NCI-H526 treated with DMSO at 0.1 percent for 48 hours (cell line): ENCODE results near the gene SCAPER.
A peak's percentile ranks its signal among the peaks of the same experiment; 100 is the strongest.
"Not testable (repeated sequence)": the region's sequence is repeated elsewhere in the genome, so short reads cannot be mapped to it uniquely, and the experiment has no call there.

ENCODE experiments used
- DNase-seq: peaks from one replicate; lab custom pipeline; 2025; lab: John Stamatoyannopoulos, UW

SCAPER gene

DNA sequence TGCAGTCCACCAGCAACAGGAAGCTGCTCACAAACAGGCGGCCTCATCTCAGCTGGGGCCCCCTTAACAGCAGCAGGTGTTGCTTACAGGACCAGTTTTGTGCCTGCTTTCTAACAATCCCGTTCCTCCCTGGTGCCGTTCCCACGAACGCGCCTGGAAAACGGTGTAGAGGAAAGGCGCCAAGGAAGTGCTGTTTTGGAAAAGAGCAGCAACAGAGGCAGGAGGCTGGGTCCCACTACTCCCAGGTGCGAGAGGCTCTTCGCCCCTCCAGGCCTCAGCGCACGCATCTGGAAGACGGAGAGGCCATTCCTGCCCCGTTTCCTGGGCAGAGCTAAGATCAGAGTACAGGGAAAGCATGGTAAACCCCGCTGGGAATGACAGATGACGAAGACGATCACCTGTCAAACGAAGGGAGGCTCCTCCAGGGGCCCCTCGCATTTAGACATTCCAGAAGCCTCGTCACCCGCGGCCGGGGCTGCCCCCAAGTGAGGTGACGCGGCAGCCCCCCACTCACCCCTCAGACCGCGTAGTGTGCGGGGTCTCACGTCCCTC, 603 bp downstream of the SCAPER start:
- peak; percentile 47 for DNase-seq

DNA sequence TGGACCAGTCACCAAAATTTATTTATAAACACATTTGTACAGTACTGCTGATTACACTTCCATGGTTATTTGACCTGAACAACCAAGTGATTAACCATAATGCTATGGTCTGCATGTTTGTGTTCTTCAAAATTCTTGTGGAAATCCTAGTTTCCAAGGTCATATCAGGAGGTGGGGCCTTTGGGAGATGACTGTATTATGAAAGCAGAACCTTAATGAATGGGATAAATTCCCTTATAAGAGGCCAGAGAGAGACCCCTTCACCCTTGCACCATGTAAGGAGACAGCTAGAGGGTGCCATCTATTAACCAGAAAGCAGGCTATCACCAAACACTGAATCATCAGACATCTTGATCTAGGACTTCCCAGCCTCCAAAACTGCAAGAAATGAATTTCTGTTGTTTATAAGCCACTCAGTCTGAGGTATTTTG, 1.9 kb downstream of the SCAPER start:
- DNase-seq, result peak; percentile 21

DNA sequence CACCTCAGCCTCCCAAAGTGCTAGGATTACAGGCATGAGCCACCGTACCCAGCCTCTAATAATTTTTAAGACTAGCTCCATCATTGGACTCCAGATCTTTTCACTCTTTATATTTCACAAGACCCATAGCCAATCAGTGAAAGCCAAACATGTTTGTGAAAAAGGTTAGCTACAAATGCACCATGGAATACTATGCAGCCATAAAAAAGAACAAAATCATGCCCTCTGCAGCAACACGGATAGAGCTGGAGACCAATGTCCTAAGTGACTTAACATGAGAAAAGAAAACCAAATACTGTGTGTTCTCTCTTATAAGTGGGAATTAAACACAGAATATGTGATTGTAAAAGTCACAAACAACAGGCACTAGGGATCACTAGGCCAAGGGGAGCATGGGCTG, 3.2 kb downstream of the SCAPER start:
- no peak for DNase-seq

DNA sequence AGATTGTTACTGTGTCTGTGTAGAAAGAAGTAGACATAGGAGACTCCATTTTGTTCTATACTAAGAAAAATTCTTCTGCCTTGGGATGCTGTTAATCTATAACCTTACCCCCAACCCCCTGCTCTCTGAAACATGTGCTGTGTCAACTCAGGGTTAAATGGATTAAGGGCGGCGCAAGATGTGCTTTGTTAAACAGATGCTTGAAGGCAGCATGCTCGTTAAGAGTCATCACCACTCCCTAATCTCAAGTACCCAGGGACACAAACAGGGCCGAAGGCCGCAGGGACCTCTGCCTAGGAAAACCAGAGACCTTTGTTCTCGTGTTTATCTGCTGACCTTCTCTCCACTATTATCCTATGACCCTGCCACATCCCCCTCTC, 5.2 kb downstream of the SCAPER start:
- DNase-seq, result not testable (repeated sequence)

DNA sequence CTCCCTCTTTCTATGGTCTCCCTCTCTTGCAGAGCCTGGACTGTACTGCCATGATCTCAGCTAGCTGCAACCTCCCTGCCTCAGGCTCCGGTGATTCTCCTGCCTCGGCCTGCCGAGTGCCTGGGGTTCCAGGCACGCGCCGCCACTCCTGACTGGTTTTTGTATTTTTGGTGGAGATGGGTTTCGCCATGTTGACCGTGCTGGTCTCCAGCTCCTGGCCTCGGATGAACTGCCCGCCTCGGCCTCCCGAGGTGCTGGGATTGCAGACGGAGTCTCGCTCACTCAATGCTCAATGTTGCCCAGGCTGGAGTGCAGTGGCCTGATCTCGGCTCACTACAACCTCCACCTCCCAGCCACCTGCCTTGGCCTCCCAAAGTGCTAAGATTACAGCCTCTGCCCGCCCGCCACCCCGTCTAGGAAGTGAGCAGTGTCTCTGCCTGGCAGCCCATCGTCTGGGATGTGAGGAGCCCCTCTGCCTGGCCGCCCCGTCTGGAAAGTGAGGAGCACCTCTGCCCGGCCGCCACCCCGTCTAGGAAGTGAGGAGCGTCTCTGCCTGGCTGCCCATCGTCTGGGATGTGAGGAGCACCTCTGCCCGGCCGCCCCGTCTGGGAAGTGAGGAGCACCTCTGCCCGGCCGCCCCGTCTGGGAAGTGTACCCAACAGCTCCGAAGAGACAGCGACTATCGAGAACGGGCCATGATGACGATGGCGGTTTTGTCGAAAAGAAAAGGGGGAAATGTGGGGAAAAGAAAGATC, 5.8 kb downstream of the SCAPER start:
- DNase-seq, result not testable (repeated sequence)

DNA sequence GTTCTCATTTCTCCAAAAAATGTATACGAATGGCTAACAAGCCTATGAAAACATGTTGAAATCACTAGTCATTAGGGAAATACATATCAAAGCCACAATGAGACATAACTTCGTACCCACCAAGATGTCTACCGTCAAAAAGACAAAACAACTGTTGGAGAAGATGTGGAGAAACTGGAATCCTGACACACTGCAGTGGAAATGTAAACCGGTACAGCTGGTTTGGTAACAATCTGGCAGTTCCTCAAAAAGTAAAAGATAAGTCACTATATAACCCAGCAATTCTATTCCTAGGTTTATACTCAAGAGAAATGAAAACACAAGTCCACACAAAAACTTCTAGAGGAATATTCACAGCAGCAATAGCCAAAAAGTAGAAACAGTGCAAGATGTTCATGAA, 7.0 kb downstream of the SCAPER start:
- DNase-seq, result no peak

DNA sequence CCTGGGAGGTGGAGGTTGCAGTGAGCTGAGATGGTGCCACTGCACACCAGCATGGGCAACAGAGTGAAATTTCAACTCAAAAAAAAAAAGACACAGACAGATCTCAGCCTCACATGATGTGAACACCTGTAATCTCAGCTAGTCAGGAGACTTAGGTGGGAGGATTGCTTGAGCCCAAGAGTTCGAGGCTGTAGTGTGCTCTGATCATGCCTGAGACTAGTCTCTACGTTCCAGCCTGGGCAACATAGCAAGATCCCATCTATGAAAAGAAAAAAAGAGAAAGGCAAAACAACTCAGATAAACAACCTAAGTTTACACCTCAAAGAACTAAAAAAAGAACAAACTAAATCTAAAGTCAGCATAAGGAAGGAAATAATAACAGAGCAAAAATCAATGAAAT, 11.0 kb downstream of the SCAPER start:
- no peak for DNase-seq

DNA sequence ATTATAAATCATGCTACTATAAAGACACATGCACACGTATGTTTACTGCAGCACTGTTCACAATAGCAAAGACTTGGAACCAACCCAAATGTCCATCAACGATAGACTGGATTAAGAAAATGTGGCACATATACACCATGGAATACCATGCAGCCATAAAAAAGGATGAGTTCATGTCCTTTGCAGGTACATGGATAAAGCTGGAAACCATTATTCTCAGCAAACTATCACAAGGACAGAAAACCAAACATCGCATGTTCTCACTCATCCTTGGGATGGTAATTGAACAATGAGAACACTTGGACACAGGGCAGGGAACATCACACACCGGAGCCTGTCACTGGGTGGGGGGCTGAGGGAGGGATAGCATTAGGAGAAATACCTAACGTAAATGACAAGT, 12.3 kb downstream of the SCAPER start:
- not testable (repeated sequence) for DNase-seq

DNA sequence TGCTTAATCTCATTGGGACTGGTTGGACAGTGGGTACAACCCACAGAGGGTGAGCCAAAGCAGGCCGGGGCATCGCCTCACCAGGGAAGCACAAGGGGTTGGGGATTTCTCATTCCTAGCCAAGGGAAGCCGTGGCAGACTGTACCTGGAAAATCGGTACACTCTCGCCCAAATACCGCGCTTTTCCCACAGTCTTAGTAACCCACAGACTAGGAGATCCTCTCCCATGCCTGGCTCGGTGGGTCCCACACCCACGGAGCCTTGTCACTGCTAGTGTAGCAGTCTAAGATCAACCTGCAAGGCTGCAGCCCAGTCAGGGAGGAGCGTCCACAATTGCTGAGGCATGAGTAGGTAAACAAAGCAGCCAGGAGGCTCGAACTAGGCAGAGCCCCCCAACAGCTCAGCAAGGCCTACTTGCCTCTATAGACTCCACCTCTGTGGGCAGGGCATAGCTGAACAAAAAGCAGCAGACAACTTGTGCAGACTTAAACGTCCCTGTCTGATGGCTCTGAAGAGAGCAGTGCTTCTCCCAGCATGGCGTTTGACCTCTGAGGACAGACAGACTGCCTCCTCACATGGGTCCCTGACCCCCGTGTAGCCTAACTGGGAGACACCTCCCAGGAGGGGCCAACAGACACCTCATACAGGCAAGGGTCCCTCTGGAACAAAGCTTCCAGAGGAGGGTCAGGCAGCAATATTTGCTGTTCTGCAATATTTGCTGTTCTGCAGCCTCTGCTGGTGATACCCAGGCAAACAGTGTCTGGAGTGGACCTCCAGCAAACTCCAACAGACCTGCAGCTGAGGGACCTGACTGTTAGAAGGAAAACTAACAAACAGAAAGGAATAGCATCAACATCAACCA, 17.6 kb downstream of the SCAPER start:
- DNase-seq, result not testable (repeated sequence)

DNA sequence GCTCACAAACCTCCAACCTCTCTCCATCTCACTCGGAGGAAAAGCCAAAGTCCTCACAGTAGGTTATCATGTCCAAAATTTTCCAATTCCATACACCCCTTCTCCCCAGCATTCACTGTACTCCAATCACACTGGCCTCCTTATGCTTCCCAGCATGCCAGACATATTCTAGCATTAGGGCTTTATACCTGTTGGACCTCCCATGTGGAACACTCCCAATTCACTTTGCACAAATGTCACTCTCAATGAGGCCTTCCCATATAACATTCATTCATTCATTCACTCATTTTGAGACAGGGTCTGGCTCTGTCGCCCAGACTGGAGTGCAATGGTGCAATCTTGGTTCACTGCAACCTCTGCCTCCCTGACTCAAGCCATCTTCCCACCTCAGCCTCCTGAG, 19.9 kb downstream of the SCAPER start:
- no peak for DNase-seq

DNA sequence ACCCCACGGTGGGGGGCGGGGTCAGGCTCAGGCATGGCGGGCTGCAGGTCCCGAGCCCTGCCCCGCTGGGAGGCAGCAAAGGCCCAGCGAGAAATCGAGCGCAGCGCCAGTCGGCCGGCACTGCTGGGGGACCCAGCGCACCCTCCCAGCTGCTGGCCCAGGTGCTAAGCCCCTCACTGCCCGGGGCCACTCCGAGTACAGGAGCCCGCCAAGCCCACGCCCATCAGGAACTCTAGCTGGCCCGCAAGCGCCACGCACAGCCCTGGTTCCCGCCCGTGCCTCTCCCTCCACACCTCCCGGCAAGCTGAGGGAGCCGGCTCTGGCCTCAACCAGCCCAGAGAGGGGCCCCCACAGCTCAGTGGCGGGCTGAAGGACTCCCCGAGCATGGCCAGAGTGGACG, 29.2 kb downstream of the SCAPER start:
- no peak for DNase-seq

DNA sequence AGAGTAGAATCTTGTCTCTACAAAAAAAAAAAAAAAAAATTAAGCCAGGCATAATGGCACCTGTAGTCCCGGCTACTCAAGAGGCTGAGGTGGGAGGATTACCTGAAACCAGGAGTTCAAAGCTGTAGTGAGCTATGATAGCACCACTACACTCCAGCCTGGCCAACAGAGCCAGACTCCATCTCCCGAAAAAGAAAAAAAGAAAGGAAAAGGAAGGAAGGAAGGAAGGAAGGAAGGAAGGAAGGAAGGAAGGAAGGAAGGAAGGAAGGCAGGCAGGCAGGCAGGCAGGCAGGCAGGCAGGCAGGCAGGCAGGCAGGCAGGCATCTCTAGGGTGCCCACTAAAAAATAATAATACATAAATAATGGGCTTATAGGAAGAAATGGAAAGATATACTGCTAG, 32.1 kb downstream of the SCAPER start:
- not testable (repeated sequence) for DNase-seq

DNA sequence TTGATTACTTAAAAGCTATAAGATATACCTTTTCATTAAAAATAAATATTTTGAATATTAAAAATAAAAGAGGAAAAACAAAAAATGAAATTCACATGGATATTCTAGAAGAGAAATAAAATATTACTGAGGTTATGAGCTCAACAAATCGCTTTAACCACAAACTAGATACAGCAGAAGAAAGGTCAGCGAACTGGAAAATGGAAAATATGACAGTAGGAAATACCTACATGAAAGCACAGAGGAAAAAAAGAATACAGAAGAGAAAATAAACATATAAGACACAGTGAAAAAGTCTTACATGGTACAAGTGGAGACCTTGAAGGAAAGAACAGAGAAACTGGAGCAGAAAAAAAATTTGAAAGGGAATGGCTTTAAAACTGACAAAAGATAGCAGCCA, 33.2 kb downstream of the SCAPER start:
- DNase-seq, result no peak

DNA sequence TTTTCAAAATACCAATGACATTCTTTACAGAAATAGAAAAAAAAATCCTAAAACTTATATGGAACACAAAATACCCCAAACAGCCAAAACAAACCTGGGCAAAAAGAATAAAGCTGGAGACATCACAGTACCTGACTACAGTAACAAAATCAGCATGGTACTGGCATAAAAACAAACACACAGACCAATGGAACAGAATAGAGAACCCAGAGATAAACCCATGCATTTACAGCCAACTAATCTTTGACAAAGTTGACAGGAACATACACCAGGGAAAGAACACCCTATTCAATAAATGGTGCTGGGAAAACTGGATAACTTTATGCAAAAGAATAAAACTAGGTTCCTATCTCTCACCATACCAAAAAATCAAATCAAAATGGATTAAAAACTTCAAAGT, 36.4 kb downstream of the SCAPER start:
- no peak for DNase-seq

DNA sequence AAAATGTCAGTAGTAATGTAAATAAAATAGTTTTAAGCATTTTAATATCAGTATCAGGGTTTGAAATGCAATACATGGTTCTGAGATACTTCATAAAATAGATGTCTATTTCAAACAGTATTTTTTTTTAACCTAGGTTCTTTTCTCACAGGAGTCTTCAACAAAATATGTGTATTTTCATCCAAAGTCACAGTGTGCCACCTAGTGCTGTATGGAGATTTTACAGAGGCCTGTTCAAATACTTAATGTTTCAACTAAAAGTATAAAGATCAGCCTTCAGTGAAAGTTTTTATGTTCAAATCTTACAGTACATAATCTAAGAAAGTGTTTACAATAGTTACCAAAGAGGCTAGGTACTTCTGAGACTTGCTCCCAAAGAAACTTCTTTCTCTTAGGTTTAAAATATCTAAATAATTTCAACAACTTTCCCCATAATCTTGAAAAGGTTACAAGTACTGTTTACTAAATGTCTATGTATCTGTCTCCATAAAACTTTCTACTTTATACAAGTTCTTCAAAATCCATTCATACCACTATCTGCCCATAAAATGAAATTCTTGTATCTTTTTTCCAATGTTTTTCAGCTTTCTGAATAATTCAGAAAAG, 38.3 kb downstream of the SCAPER start:
- no peak for DNase-seq

DNA sequence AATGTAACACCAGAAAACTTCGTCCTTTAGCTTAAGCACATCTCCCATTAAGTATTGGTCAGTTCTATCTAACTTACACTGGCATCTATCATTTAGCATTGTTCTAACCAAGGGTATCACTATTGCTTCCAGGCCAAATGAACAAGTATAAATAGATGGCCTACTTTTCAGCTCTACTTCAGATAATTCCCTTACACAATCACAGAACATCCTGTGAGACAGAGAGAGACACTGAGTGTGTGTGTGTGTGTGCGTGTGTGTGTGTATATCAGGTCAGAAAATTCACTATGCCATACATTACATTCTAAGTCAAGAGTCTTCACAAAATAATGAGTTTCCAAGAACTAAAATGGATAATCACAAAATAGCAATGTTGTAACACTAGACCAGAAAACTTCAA, 39.1 kb downstream of the SCAPER start:
- no peak for DNase-seq

DNA sequence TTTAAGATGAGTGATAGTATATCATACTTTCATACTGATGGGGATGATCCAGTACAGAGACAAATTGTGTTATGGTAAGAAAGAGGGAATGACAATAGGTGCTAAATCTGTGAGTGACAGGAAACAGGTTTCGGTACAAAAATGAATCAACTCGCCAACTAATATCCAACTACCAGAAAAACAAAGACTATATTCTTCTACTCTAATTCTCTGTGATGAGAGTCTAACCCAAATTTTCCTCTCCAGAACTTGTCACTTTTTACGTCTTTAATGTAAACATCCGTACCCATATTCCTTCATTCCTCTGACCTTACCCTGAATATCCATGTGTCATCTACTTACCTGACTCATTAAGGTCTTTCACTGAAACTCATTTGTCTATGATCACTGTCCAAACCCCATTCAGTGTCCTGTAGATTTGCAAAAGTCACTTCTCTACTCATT, 39.6 kb downstream of the SCAPER start:
- DNase-seq, result no peak

DNA sequence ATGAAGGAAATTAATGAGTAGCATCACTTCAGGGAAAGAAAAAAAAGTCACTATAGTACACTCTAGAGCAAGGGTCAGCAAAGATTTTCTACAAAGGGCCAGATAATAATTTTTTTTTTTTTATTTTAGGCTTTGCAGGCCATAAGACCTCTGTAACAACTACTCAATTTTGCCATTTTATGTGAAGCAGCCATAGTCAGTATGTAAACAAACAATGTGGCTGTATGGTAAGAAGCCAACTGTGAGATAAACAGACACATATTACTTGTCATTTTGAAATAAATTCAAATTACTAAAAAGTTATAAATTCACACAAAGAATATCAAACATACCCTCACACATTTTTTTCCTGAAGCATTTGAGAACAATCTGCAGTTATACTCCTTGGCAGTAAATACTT, 40.6 kb downstream of the SCAPER start:
- no peak for DNase-seq

DNA sequence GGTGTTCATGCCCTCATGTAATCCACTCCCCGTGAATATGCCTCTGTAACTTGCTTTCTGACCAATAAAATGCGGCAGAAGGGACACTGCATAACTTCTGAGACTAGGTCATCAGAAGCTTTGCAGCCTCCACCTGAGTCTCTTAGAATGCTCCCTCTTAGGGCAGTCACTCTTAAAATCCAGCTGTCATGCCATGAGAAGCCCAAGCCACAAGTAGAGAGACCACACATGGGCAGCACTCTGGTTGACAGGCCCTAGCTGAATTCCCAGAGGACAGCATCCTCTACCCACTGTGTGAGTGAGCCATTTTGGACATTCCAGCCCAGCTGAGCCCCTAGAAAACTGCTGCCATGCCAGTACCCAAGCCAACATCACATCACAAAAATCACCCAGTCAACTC, 41.4 kb downstream of the SCAPER start:
- DNase-seq, result no peak

DNA sequence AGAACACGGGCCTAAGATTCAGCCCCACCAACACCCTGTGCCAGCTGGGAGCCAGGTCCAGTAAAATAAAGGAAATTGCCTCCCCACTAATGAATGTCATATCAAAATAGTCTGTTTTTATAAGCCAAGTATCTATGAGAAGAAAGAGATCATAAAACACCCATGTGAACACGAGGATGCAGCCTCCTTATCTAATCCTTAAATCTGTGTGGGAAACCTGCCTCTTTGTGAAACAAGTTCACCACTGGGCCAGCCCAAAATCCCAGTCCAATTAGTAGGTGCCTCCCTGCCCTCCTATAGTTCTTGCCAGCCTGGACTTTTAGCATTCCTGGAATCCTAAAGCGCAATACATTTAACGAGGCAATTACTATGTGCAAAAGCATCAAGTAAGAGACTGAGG, 42.0 kb downstream of the SCAPER start:
- no peak for DNase-seq

DNA sequence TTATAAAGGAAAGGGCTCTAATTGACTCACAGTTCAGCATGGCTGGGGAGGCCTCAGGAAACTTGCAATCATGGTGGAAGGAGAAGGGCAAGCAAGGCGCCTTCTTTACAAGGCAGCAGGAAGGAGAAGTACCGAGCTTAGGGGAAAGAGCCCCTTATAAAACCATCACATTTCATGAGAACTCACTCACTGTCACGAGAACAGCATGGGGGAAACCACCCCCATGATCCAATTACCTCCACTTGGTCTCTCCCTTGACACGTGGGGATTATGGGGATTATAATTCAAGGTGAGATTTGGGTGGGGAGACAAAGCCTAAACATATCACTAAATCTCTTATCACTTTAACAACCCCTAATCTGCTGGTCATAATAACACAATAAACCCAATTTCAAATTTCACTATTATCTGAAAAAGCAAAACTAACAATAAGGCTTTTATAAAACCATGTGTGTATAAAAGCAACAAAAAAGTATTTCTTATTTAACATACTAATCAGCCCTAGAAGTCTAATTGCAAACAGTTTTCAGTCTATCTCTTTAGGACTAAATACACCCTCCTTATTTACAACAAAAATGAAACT, 43.2 kb downstream of the SCAPER start:
- no peak for DNase-seq

DNA sequence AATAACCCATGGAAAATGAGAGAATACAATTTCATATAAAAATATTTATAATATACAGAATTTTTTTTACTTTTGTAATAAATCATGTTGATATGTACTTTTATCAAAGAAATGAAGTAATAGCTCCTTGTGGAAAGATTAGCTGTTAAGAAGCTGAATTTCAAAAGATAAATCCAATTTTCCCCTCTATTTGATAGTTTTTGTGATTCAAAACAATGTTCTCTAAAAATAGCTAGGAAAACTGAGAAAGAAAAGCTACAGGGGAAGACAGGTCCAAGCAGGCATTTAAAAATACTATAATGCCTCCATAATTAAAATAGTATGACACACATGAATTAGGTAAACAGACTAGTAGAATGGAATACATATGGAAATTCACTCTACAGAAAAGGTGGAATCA, 44.9 kb downstream of the SCAPER start:
- DNase-seq, result no peak
